HepG2 (cell line): ENCODE data around the gene PRKG1.

ENCODE experiments used
- DR1 ChIP-seq: sonication (generic); formaldehyde crosslinking; IDR thresholded peaks from 2 replicates; pipeline ENCODE4 v1.8.0; 2021; ENCODE audit warnings: mild to moderate bottlenecking, missing genetic modification reagents, inconsistent platforms
- EP300 ChIP-seq, 3 experiments: sonication (generic) in 1 of 3; formaldehyde crosslinking in 1 of 3; IDR thresholded peaks; 2 replicates each; pipeline versions ENCODE4 v1.5.1 to v1.6.1; 2011 to 2020; ENCODE audit warnings: low read depth in 2 of 3, low read length in 2 of 3, borderline replicate concordance in 1 of 3, improper control_type of control experiment in 1 of 3, mild to moderate bottlenecking in 1 of 3, missing genetic modification reagents in 1 of 3, moderate library complexity in 1 of 3
- MAX ChIP-seq: IDR thresholded peaks from 2 replicates; pipeline ENCODE4 v1.6.1; 2012; ENCODE audit warnings: inconsistent platforms
- MEIS2 ChIP-seq: sonication (generic); formaldehyde crosslinking; IDR thresholded peaks from 2 replicates; pipeline ENCODE4 v1.9.0; 2021; ENCODE audit warnings: mild to moderate bottlenecking, missing genetic modification reagents
- NCOA2 ChIP-seq: sonication (generic); formaldehyde crosslinking; IDR thresholded peaks from 2 replicates; pipeline ENCODE4 v1.8.0; 2022; ENCODE audit warnings: inconsistent platforms
- PBX2 ChIP-seq: IDR thresholded peaks from 2 replicates; pipeline ENCODE4 v1.6.1; 2016; ENCODE audit warnings: control low read depth
- TOE1 ChIP-seq: sonication (generic); formaldehyde crosslinking; IDR thresholded peaks from 2 replicates; pipeline ENCODE4 v1.4.0; 2020; ENCODE audit warnings: mild to moderate bottlenecking, missing genetic modification reagents
- ZFP41 ChIP-seq: sonication (generic); formaldehyde crosslinking; IDR thresholded peaks from 2 replicates; pipeline ENCODE4 v1.4.0; 2020; ENCODE audit warnings: mild to moderate bottlenecking, missing genetic modification reagents, borderline replicate concordance
- ZNF263 ChIP-seq: sonication (generic); formaldehyde crosslinking; IDR thresholded peaks from 2 replicates; pipeline ENCODE4 v1.4.0; 2020; ENCODE audit warnings: missing genetic modification reagents
- ZNF30 ChIP-seq: sonication (generic); formaldehyde crosslinking; IDR thresholded peaks from 2 replicates; pipeline ENCODE4 v1.5.0; 2020; ENCODE audit warnings: mild to moderate bottlenecking, missing genetic modification reagents
- ZNF432 ChIP-seq: sonication (generic); formaldehyde crosslinking; IDR thresholded peaks from 2 replicates; pipeline ENCODE4 v1.5.0; 2020; ENCODE audit warnings: missing genetic modification reagents, mild to moderate bottlenecking, borderline replicate concordance
- TF ChIP-seq, protein P1 (sequence below): sonication (generic); formaldehyde crosslinking; IDR thresholded peaks from 2 replicates; pipeline ENCODE4 v1.5.0; 2020; ENCODE audit warnings: mild to moderate bottlenecking, missing genetic modification reagents, moderate library complexity

DNA sequence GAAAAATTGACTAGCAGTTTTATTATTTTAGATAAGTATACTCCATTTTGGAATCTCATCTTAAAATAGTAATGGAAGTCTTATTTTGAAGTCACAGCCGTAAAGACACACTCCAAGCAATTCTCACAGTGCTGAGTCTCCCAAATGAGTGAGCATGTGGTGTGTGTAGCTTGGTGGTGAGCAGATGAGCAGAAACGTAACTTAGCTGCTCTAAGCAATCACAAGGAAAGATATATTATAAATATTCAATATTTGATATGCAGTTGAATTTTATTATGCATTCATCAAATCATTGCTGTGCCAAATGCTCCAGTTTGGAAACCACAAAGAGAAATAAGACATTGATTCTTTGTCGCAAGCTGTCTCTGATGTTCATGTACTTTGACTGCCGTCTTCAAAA is 563.9 kb downstream of the PRKG1 start:
- TF ChIP-seq TOE1 (CRISPR knock-in tag) (no peak), MAX (no peak), MEIS2 (CRISPR knock-in tag) (no peak), NCOA2 (CRISPR knock-in tag) (no peak), PBX2 (CRISPR knock-in tag) (no peak), ZNF432 (CRISPR knock-in tag) (no peak), ZNF30 (no peak), DR1 (CRISPR knock-in tag) (no peak), ZNF263 (CRISPR knock-in tag) (no peak), EP300 (IDR thresholded peaks at IDR 0.05; ENCODE audit: low read depth in 2 of 2, low read length in 2 of 2) (no peak), EP300 (CRISPR knock-in tag; IDR thresholded peaks at IDR 0.05; ENCODE audit: borderline replicate concordance) (no peak), ZFP41 (CRISPR knock-in tag) (no peak)
- TF ChIP-seq, protein P1, sequence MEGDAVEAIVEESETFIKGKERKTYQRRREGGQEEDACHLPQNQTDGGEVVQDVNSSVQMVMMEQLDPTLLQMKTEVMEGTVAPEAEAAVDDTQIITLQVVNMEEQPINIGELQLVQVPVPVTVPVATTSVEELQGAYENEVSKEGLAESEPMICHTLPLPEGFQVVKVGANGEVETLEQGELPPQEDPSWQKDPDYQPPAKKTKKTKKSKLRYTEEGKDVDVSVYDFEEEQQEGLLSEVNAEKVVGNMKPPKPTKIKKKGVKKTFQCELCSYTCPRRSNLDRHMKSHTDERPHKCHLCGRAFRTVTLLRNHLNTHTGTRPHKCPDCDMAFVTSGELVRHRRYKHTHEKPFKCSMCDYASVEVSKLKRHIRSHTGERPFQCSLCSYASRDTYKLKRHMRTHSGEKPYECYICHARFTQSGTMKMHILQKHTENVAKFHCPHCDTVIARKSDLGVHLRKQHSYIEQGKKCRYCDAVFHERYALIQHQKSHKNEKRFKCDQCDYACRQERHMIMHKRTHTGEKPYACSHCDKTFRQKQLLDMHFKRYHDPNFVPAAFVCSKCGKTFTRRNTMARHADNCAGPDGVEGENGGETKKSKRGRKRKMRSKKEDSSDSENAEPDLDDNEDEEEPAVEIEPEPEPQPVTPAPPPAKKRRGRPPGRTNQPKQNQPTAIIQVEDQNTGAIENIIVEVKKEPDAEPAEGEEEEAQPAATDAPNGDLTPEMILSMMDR = no peak
